Osteoblast (primary cell): Measurements from ENCODE around the gene MMS19. TPM values are rescaled to one million over a fixed set of nuclear protein-coding genes. Genes with fewer than 3 reads are reported as not detected.

Experiments used
- DNase-seq: peaks from one replicate; pipeline ENCODE4 v3.0.0; 2011; ENCODE audit warnings: low spot score, mixed read lengths; ENCODE audit not compliant: insufficient read length; ENCODE audit errors: missing footprints
- H2AFZ ChIP-seq: 2 replicates; pipeline ENCODE4 v1.6.0; 2011; ENCODE audit warnings: mild to moderate bottlenecking, low read length
- H3K27ac ChIP-seq: 2 replicates; pipeline ENCODE4 v1.5.1; 2011; ENCODE audit warnings: mild to moderate bottlenecking, low read depth, low read length, moderate library complexity
- H3K27me3 ChIP-seq: 2 replicates; pipeline ENCODE4 v1.6.0; 2012; ENCODE audit warnings: mild to moderate bottlenecking, control low read depth, inconsistent platforms, low read length, moderate library complexity; ENCODE audit not compliant: insufficient read depth
- H3K36me3 ChIP-seq: 2 replicates; pipeline ENCODE4 v1.5.1; 2011; ENCODE audit warnings: mild to moderate bottlenecking, low read length, control low read depth, moderate library complexity; ENCODE audit not compliant: insufficient read depth
- H3K4me1 ChIP-seq: 2 replicates; pipeline ENCODE4 v1.5.1; 2011; ENCODE audit warnings: mild to moderate bottlenecking, low read length, control low read depth, moderate library complexity; ENCODE audit not compliant: insufficient read depth
- H3K4me2 ChIP-seq: 2 replicates; pipeline ENCODE4 v1.6.0; 2011; ENCODE audit warnings: mild to moderate bottlenecking, low read length; ENCODE audit not compliant: insufficient read depth
- H3K4me3 ChIP-seq: fragments of 200-600 bp; sonication (generic); 3 replicates; pipeline ENCODE4 v1.5.1; 2012; ENCODE audit warnings: mild to moderate bottlenecking, low read length, inconsistent platforms; ENCODE audit not compliant: insufficient read depth
- H3K79me2 ChIP-seq: 2 replicates; pipeline ENCODE4 v1.6.0; 2012; ENCODE audit warnings: mild to moderate bottlenecking, low read length, control low read depth, inconsistent platforms; ENCODE audit not compliant: insufficient read depth
- H3K9me3 ChIP-seq: 2 replicates; pipeline ENCODE4 v1.5.1; 2011; ENCODE audit warnings: low read depth, low read length, control low read depth
- H4K20me1 ChIP-seq: 2 replicates; pipeline ENCODE4 v1.6.0; 2012; ENCODE audit warnings: mild to moderate bottlenecking, low read length, control low read depth; ENCODE audit not compliant: insufficient read depth
- total RNA-seq: library from RNA; depleted of rRNA; stranded (reverse); fragments of >200 nt; gene quantifications from 2 replicates; pipeline ENCODE4 v1.2.3, GENCODE V29; 2012
- TF ChIP-seq, protein P1 (sequence below): IDR thresholded peaks from 2 replicates; pipeline ENCODE4 v1.5.1; 2011; ENCODE audit warnings: mild to moderate bottlenecking, low read depth, low read length, moderate library complexity; ENCODE audit errors: extremely low read depth

MMS19 gene
- total RNA-seq, 1 donor: 63.0 TPM

DNA sequence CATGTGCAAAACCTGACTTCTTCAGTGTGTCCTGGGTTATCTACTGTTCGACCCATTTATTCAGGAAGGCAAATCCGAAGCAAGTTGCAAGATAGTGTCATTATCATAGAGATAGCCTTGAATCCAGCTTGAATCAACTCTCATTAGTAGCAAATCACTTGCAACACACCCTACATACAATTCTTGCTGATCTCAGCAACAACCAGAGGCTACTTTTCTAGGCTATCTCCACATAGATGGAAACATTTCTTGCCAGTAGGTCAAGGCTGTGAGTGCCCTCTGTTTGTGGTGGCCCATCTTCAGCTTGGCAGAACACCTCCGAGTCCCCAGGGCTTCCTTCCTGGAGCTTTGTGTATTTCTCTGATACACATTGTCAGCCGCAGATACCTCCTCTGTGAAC is 12.5 kb upstream of the MMS19 start:
- TF ChIP-seq, protein P1, sequence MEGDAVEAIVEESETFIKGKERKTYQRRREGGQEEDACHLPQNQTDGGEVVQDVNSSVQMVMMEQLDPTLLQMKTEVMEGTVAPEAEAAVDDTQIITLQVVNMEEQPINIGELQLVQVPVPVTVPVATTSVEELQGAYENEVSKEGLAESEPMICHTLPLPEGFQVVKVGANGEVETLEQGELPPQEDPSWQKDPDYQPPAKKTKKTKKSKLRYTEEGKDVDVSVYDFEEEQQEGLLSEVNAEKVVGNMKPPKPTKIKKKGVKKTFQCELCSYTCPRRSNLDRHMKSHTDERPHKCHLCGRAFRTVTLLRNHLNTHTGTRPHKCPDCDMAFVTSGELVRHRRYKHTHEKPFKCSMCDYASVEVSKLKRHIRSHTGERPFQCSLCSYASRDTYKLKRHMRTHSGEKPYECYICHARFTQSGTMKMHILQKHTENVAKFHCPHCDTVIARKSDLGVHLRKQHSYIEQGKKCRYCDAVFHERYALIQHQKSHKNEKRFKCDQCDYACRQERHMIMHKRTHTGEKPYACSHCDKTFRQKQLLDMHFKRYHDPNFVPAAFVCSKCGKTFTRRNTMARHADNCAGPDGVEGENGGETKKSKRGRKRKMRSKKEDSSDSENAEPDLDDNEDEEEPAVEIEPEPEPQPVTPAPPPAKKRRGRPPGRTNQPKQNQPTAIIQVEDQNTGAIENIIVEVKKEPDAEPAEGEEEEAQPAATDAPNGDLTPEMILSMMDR: no peak
- no peaks in the 10 kb centered on the region for H3K27me3 ChIP-seq
- H3K79me2 ChIP-seq: peaks cover 84% of the 10 kb centered on the region
- H3K4me3 ChIP-seq: no peak overlapping the region
- no peak for DNase-seq
- H3K4me1 ChIP-seq: peaks cover 5% of the 10 kb centered on the region
- no peak overlapping the region for H2AFZ ChIP-seq
- H4K20me1 ChIP-seq: peaks cover 83% of the 10 kb centered on the region
- H3K9me3 ChIP-seq: no peaks in the 10 kb centered on the region
- H3K36me3 ChIP-seq: no peaks in the 10 kb centered on the region
- H3K4me2 ChIP-seq: no peak overlapping the region
- no peak overlapping the region for H3K27ac ChIP-seq

DNA sequence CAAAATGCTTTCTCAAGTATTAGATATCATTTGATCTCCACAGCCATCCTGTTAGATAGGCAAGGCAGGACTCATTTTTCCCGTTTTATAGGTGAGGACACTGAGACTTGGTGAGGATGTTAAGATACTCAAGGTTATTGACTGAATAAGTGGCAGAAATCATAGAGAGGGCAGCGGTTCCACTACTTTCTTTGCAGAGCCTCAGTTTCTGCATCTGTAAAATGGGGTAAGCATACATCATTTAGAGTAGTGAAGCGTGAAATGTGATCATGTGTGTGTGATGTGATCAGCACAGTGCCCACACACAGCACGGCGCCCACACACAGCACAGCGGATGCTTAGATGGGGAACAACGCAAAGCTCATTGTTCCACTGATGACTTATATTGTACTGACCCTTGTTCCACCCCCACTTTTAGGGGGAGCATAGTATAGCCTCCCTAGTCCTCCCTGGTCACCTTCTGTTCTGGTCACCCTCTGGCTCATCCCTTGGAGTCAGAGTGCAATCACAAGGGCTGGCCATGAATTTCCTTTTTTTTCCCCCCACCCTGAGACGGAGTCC is 11.0 kb upstream of the MMS19 start:
- no peak overlapping the region for H3K4me2 ChIP-seq
- H3K79me2 ChIP-seq: peaks cover 84% of the 10 kb centered on the region
- H3K4me3 ChIP-seq: no peak overlapping the region
- no peak for DNase-seq
- peaks cover 5% of the 10 kb centered on the region for H3K4me1 ChIP-seq
- no peaks in the 10 kb centered on the region for H3K27me3 ChIP-seq
- no peak overlapping the region for H2AFZ ChIP-seq
- TF ChIP-seq, protein P1: no peak
- H3K27ac ChIP-seq: no peak overlapping the region
- peaks cover 81% of the 10 kb centered on the region for H4K20me1 ChIP-seq
- no peaks in the 10 kb centered on the region for H3K9me3 ChIP-seq
- H3K36me3 ChIP-seq: no peaks in the 10 kb centered on the region

DNA sequence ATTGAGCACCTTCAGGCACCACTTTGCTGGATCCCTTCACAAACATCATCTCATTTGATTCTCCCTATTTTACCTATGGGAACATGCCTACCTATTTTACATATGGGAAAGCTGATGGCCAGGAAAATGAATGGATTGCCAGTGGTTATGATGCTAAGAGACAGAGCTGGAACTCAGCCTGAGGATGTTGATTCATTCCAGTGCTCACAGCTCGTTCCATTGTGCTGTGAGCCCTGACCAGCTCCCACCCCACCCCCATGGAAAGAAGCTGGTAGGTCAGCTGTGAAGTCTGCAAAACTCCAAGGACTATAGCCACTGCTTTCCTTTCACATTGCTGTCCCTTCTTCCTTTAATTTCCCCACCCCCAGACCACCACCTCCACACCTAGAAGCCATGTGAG is 10.1 kb upstream of the MMS19 start:
- no peak overlapping the region for H3K4me3 ChIP-seq
- no peak overlapping the region for H2AFZ ChIP-seq
- no peak overlapping the region for H3K4me2 ChIP-seq
- H3K4me1 ChIP-seq: peaks cover 5% of the 10 kb centered on the region
- TF ChIP-seq, protein P1: no peak
- H4K20me1 ChIP-seq: peaks cover 83% of the 10 kb centered on the region
- H3K79me2 ChIP-seq: peaks cover 86% of the 10 kb centered on the region
- H3K27me3 ChIP-seq: no peaks in the 10 kb centered on the region
- H3K27ac ChIP-seq: no peak overlapping the region
- no peaks in the 10 kb centered on the region for H3K9me3 ChIP-seq
- H3K36me3 ChIP-seq: no peaks in the 10 kb centered on the region
- peak; percentile 82 for DNase-seq

DNA sequence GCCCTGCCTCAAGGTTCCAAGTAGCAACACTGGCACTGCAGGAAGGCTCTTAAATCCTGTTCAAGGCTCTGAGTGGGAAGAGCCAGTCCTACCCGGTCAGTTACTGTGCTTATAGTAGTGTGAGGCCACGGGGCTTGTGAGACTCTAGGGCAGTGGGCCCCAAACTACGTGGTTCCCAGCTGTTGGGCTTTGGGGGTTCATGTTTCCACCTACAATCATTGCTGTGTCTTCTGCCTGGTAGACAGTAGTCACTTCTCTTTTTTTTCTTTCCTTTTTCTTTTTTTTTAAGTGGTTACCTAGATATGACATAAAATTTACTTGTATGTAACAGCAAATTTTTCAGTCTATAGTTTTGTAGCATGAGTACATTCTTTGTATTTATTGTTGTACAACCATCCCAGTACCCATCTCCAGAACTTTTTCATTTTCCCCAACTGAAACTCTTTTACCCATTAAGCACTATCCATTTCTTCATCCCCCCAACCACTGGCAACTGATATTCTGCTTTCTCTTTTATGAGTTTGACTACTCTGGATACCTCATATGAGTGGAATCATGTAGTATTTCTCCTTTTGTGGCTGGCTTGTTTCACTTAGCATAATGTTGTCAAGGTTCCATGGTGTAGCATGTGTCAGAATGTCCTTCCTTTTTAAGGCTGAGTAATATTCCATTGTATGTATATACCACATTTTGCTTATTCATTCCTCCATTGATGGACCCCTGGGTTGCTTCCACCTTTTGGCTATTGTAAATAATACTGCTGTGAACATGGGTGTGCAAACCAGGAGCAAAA is 8.2 kb upstream of the MMS19 start:
- peaks cover 5% of the 10 kb centered on the region for H3K4me1 ChIP-seq
- peaks cover 3% of the 10 kb centered on the region for H3K36me3 ChIP-seq
- peaks cover 81% of the 10 kb centered on the region for H4K20me1 ChIP-seq
- TF ChIP-seq, protein P1: no peak
- H3K79me2 ChIP-seq: peaks cover 87% of the 10 kb centered on the region
- no peaks in the 10 kb centered on the region for H3K9me3 ChIP-seq
- H3K27ac ChIP-seq: no peak overlapping the region
- H2AFZ ChIP-seq: no peak overlapping the region
- no peak for DNase-seq
- H3K4me3 ChIP-seq: no peak overlapping the region
- no peak overlapping the region for H3K4me2 ChIP-seq
- no peaks in the 10 kb centered on the region for H3K27me3 ChIP-seq
